Ishikawa (cell line): Measurements from ENCODE around the gene PLPPR5.

Experiments
- CEBPB ChIP-seq: IDR thresholded peaks from 2 replicates; pipeline ENCODE4 v1.6.1; 2012
- EGR1 ChIP-seq: IDR thresholded peaks from 2 replicates; pipeline ENCODE4 v1.6.1; 2012
- EP300 ChIP-seq: IDR thresholded peaks from 2 replicates; pipeline ENCODE4 v1.6.1; 2012; ENCODE audit warnings: borderline replicate concordance
- TCF12 ChIP-seq: IDR thresholded peaks from 2 replicates; pipeline ENCODE4 v1.6.1; 2012; ENCODE audit warnings: low read depth
- TEAD4 ChIP-seq: IDR thresholded peaks from 2 replicates; pipeline ENCODE4 v1.6.1; 2012

DNA sequence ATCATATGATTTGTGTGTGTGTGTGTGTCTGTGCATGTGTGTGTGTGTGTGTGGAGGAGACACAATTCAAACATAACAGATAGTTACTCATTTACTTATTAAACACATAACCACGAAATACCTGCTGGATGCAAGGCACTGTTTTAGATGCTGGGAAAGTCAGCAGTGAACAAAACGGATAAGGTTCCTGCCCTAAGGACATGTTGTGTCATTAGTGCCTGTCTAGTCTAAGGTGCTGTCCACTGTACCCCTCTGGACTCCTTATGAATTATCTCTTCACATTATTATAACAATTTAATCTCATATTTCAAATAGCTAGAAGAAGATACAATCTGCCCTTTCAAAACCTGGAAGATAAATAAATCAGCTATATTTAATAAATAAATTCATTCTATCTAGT is 162.4 kb downstream of the PLPPR5 start:
- TF ChIP-seq TCF12: no peak
- no peak for TF ChIP-seq TEAD4
- no peak for TF ChIP-seq EGR1
- TF ChIP-seq EP300: no peak
- no peak for TF ChIP-seq CEBPB
